Psoas muscle (tissue), 8 donors: ENCODE results near the gene BMPR1A. TPM values are rescaled to one million over a fixed set of nuclear protein-coding genes. Genes with fewer than 3 reads are reported as not detected.

Source experiments
- ATAC-seq, 4 donors: fragments of 200-7000 bp; cut with Tn5 transposase; one replicate each; pipeline ENCODE4 v1.9.1; 2020; ENCODE audit warnings: moderate library complexity in 3 of 4, mild to moderate bottlenecking in 2 of 4
- DNase-seq, 2 donors: peaks; one replicate each; pipeline ENCODE4 v3.0.0-alpha.2; 2020
- H3K27ac ChIP-seq: fragments of 200-600 bp; one replicate; pipeline ENCODE4 v1.8.0; 2022
- H3K27me3 ChIP-seq, 3 donors: fragments of 200-600 bp in 1 of 3; one replicate each; pipeline versions ENCODE4 v1.6.1 to v1.8.0; 2013 to 2022; ENCODE audit warnings: low read length in 2 of 3, mild to moderate bottlenecking in 2 of 3, moderate library complexity in 1 of 3; ENCODE audit not compliant: insufficient read depth in 3 of 3
- H3K36me3 ChIP-seq, 2 donors: fragments of 200-600 bp in 1 of 2; one replicate each; pipeline versions ENCODE4 v1.6.1 to v1.8.0; 2013 to 2022; ENCODE audit warnings: low read depth in 1 of 2, mild to moderate bottlenecking in 1 of 2, moderate library complexity in 1 of 2; ENCODE audit not compliant: insufficient read depth in 1 of 2
- H3K4me1 ChIP-seq: fragments of 200-600 bp; one replicate; pipeline ENCODE4 v1.8.0; 2022
- H3K4me3 ChIP-seq: fragments of 200-600 bp; one replicate; pipeline ENCODE4 v1.8.0; 2022; ENCODE audit warnings: mild to moderate bottlenecking
- H3K9me3 ChIP-seq: fragments of 200-600 bp; one replicate; pipeline ENCODE4 v1.8.0; 2022
- WGBS, 3 donors: extraction: QIAGEN DNeasy Blood & Tissue Kit; methylation state at CpG; one replicate each; pipeline versions ENCODE4 v1.1.6 to v1.1.7; 2013; 5-methylcytosine and 5-hydroxymethylcytosine counted together
- intact Hi-C, 2 donors: fragments of 100-400 bp; cut with DNase I; formaldehyde crosslinking; loops; one replicate each; pipeline versions ENCODE4 v1.11.0 to v1.14.2; 2022
- polyA plus RNA-seq, 3 donors: library from polyadenylated mRNA; stranded (reverse); fragments of 200-250 nt; gene quantifications; one replicate each; pipeline ENCODE4 v1.2.3, GENCODE V29; 2013
- total RNA-seq, 4 donors: library from RNA; stranded (reverse); fragmentation: NEBNext Ultra II Directional in 2 of 4; extraction: Animal tissue kit (Norgen Biotek cat#: 25700) in 2 of 4; gene quantifications; one replicate each; pipeline versions ENCODE4 v1.2.1 to v1.2.4, GENCODE V29; 2021 to 2023
- TF ChIP-seq, protein P1 (sequence below): fragments of 200-600 bp; IDR thresholded peaks from one replicate; pipeline ENCODE4 v1.8.0; 2022; ENCODE audit warnings: antibody characterized with exemption
- donor health status: healthy with polysubstance abuse.
- donor health status: DM: no; HTN: no; CAD: no; lungs with moderate emphysema.
- donor health status: Bipolar disorder and iron deficiency.
- donor health status: healthy.
- donor health status: DM: yes; HTN: yes; CAD: no.
- donor health status: DM: no; HTN: no; CAD: no.
- donor health status: DM: no; HTN: no; CAD: no.
- donor health status: DM: yes; HTN: yes; CAD: no.

BMPR1A gene
- total and polyA plus RNA-seq, 7 donors, result 4.6 to 30.0 (median 22.7) TPM

DNA sequence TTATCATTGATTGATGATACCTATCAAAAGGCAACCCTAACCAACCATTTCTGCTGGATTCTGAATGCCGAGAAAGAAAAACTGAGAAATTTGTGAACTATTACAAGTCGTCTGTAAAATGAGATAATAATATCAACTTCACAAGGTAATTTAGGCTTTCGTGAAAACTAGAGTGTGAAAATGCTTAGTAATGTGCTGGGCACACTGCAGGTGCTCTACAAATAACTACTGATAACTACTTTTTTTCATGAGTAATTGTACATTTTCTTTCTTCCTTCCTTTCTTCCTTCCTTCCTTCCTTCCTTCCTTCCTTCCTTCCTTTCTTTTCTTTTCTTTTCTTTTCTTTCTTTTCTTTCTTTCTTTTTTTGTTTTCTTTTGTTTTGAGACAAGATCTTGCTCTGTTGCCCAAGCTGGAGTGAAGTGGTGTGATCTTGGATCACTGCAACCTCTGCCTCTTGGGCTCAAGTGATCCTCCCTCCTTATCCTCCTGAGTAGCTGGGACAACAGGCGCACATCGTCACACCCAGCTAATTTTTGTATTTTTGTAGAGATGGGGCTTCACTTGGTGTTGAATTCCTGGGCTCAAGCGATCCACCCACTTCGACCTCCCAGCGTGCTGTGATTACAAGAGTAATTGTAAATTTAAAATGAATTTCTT, 42.9 kb downstream of the BMPR1A start:
- no peak overlapping the region for H3K27ac ChIP-seq
- H3K4me3 ChIP-seq, result no peak overlapping the region
- ATAC-seq, result no peak
- H3K9me3 ChIP-seq, result no peaks in the 10 kb centered on the region
- H3K4me1 ChIP-seq, result peaks cover 35% of the 10 kb centered on the region
- intact Hi-C loops, result no loop called here
- H3K27me3 ChIP-seq, result no peaks in the 10 kb centered on the region
- 73 to 82% (median 74%) methylated on average over 8 of the region's 8 CpGs for WGBS, 3 donors
- TF ChIP-seq, protein P1, sequence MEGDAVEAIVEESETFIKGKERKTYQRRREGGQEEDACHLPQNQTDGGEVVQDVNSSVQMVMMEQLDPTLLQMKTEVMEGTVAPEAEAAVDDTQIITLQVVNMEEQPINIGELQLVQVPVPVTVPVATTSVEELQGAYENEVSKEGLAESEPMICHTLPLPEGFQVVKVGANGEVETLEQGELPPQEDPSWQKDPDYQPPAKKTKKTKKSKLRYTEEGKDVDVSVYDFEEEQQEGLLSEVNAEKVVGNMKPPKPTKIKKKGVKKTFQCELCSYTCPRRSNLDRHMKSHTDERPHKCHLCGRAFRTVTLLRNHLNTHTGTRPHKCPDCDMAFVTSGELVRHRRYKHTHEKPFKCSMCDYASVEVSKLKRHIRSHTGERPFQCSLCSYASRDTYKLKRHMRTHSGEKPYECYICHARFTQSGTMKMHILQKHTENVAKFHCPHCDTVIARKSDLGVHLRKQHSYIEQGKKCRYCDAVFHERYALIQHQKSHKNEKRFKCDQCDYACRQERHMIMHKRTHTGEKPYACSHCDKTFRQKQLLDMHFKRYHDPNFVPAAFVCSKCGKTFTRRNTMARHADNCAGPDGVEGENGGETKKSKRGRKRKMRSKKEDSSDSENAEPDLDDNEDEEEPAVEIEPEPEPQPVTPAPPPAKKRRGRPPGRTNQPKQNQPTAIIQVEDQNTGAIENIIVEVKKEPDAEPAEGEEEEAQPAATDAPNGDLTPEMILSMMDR, result no peak
- DNase-seq, result no peak
- H3K36me3 ChIP-seq, result no peaks in the 10 kb centered on the region

DNA sequence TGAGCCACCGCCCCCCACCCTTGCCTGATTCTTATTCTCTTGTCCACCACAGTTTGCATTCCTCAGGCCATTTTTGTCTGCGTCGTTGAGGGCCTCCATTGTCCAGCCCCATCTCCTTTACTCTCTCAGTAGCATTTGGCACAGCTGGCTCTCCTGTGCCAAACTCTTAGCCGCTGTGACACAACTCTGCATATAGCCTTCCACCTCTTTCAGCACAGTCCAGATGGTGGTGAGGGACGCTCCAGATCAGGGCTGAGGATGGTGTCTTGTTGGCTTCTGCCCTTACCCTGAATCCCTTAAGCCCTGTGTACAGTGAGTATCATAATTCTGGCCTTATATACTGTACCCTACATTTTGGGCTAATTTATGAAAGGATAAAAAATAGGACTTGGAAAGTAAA, 45.6 kb downstream of the BMPR1A start:
- 75 to 84% (median 81%) methylated on average over 5 of the region's 5 CpGs for WGBS, 3 donors
- peak; percentile 34 to 73 (median 59) for ATAC-seq
- intact Hi-C loops, result no loop called here

DNA sequence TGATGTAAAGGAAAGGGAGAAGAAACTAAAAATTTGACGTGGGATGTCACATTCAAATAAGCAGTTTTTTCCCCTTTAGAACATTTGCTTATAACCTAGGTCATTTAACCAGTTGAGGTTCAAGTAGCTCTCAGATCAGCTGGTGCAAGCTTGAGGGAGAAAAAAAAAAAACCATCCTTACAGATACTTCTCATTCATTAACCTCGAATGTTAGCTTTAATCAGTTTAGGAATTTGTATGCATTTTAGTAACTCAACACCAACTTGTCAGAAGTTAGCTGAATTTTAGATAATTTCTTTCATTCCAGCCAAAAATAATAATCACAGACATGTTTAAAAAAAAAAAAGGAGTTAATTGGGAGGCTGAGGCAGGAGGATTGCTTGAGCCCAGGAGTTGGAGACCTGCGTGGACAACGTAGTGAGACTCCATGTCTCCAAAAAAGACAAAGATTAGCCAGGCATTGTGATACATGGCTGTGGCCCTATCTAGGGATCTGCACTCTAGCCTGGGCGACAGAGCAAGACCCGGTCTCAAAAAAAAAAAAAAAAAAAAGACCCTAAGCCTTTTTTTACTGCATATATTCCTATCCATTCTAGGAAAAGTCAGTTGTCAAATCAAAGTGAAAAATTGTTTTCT, 46.2 kb downstream of the BMPR1A start:
- intact Hi-C loops, result no loop called here
- no peaks in the 10 kb centered on the region for H3K36me3 ChIP-seq
- TF ChIP-seq, protein P1, result no peak
- DNase-seq, result no peak
- no peaks in the 10 kb centered on the region for H3K9me3 ChIP-seq
- H3K4me3 ChIP-seq, result no peak overlapping the region
- ATAC-seq, result no peak
- H3K27me3 ChIP-seq, result no peaks in the 10 kb centered on the region
- WGBS, 3 donors, result 76 to 83% (median 78%) methylated on average over 6 of the region's 6 CpGs
- no peak overlapping the region for H3K27ac ChIP-seq
- peaks cover 16% of the 10 kb centered on the region for H3K4me1 ChIP-seq

More for the DNA sequence above, 45.6 kb downstream of the BMPR1A start:
- no peak overlapping the region for H3K27ac ChIP-seq
- no peaks in the 10 kb centered on the region for H3K36me3 ChIP-seq
- no peak for DNase-seq
- peaks cover 16% of the 10 kb centered on the region for H3K4me1 ChIP-seq
- no peaks in the 10 kb centered on the region for H3K27me3 ChIP-seq
- TF ChIP-seq, protein P1, result no peak
- no peak overlapping the region for H3K4me3 ChIP-seq
- H3K9me3 ChIP-seq, result no peaks in the 10 kb centered on the region

DNA sequence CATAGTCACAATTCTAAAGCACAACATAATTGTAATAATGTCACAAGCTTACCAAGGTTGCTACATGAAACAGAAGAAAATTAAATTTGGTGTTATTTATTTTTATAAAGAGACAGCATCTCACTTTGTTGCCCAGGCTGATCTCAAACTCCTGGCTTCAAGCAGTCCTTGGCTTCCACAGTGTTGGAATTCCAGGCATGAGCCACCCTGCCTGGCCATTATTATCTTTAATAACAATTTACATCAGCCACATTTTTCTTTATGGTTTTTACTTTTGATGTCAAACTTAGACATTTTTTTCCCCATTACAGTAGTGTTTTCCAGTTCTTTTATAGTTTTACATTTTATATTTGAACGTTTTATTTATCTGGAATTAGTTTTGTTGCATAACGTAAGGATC, 46.7 kb downstream of the BMPR1A start:
- DNase-seq (no peak), ATAC-seq (no peak)
- H3K27ac ChIP-seq, result no peak overlapping the region
- H3K4me3 ChIP-seq, result no peak overlapping the region
- H3K27me3 ChIP-seq, result no peaks in the 10 kb centered on the region
- H3K9me3 ChIP-seq, result no peaks in the 10 kb centered on the region
- WGBS, 3 donors, result 66 to 78% (median 77%) methylated on average over 2 of the region's 2 CpGs
- TF ChIP-seq, protein P1, result no peak
- no peaks in the 10 kb centered on the region for H3K36me3 ChIP-seq
- intact Hi-C loops, result no loop called here
- peaks cover 15% of the 10 kb centered on the region for H3K4me1 ChIP-seq
